H9 (cell line): Measurements from ENCODE around the gene WFIKKN2. TPM values are rescaled to one million over a fixed set of nuclear protein-coding genes. Genes with fewer than 3 reads are reported as not detected.

Experiments
- DNase-seq: peaks from one replicate; pipeline ENCODE4 v3.0.0-alpha.2; 2017
- H2AFZ ChIP-seq: one replicate; pipeline ENCODE4 v1.6.1; 2013; ENCODE audit warnings: mild to moderate bottlenecking, low read length, control low read depth, moderate library complexity
- H2AK5ac ChIP-seq: 2 replicates; pipeline ENCODE4 v1.6.1; 2013; ENCODE audit warnings: low read length, control low read depth, mixed read lengths; ENCODE audit not compliant: insufficient read length
- H2BK120ac ChIP-seq: one replicate; pipeline ENCODE4 v1.6.1; 2013; ENCODE audit warnings: low read depth, mild to moderate bottlenecking, low read length, control low read depth, inconsistent platforms; ENCODE audit not compliant: poor library complexity, severe bottlenecking
- H2BK12ac ChIP-seq: 2 replicates; pipeline ENCODE4 v1.6.1; 2013; ENCODE audit warnings: low read length, control low read depth, mixed read lengths, low read depth; ENCODE audit not compliant: insufficient read length
- H2BK15ac ChIP-seq: 2 replicates; pipeline ENCODE4 v1.6.1; 2013; ENCODE audit warnings: low read depth, low read length, control low read depth
- H2BK20ac ChIP-seq: one replicate; pipeline ENCODE4 v1.6.1; 2013; ENCODE audit warnings: low read depth, mild to moderate bottlenecking, low read length, control low read depth, inconsistent platforms; ENCODE audit not compliant: poor library complexity, severe bottlenecking
- H2BK5ac ChIP-seq: 2 replicates; pipeline ENCODE4 v1.6.1; 2013; ENCODE audit warnings: low read length, control low read depth, mixed read lengths; ENCODE audit not compliant: insufficient read length
- H3K14ac ChIP-seq: 2 replicates; pipeline ENCODE4 v1.6.1; 2013; ENCODE audit warnings: low read length, control low read depth; ENCODE audit not compliant: insufficient read depth
- H3K18ac ChIP-seq: 2 replicates; pipeline ENCODE4 v1.6.1; 2013; ENCODE audit warnings: low read depth, mild to moderate bottlenecking, mixed read lengths, low read length, control low read depth; ENCODE audit not compliant: insufficient read length
- H3K23ac ChIP-seq: 2 replicates; pipeline ENCODE4 v1.6.1; 2013; ENCODE audit warnings: low read length, control low read depth, mixed read lengths, low read depth; ENCODE audit not compliant: insufficient read length
- H3K23me2 ChIP-seq: 2 replicates; pipeline ENCODE4 v1.6.1; 2013; ENCODE audit warnings: low read depth, mild to moderate bottlenecking, mixed read lengths, low read length, control low read depth; ENCODE audit not compliant: insufficient read length, poor library complexity, severe bottlenecking
- H3K27ac ChIP-seq: 2 replicates; pipeline ENCODE4 v1.5.1; 2013; ENCODE audit warnings: low read length, control low read depth, mixed read lengths, low read depth; ENCODE audit not compliant: insufficient read length
- H3K27me3 ChIP-seq: 2 replicates; pipeline ENCODE4 v1.6.1; 2013; ENCODE audit warnings: low read length, control low read depth, inconsistent platforms; ENCODE audit not compliant: insufficient read depth
- H3K4ac ChIP-seq: 2 replicates; pipeline ENCODE4 v1.6.1; 2013; ENCODE audit warnings: low read depth, mild to moderate bottlenecking, control low read depth, inconsistent platforms, low read length, moderate library complexity
- H3K4me1 ChIP-seq: 2 replicates; pipeline ENCODE4 v1.6.1; 2013; ENCODE audit warnings: low read length, control low read depth, inconsistent platforms; ENCODE audit not compliant: insufficient read depth
- H3K4me2 ChIP-seq: 2 replicates; pipeline ENCODE4 v1.6.1; 2013; ENCODE audit warnings: low read length, control low read depth, mixed read lengths; ENCODE audit not compliant: insufficient read length, insufficient read depth
- H3K56ac ChIP-seq: 2 replicates; pipeline ENCODE4 v1.6.1; 2013; ENCODE audit warnings: low read depth, mild to moderate bottlenecking, mixed read lengths, low read length, control low read depth; ENCODE audit not compliant: insufficient read length
- H3K79me1 ChIP-seq: 2 replicates; pipeline ENCODE4 v1.6.1; 2013; ENCODE audit warnings: low read depth, mild to moderate bottlenecking, moderate library complexity, low read length, control low read depth, inconsistent platforms; ENCODE audit not compliant: insufficient read depth, poor library complexity, severe bottlenecking
- H3K79me2 ChIP-seq: 2 replicates; pipeline ENCODE4 v1.6.1; 2013; ENCODE audit warnings: low read length, control low read depth, inconsistent platforms; ENCODE audit not compliant: insufficient read depth
- H3K9ac ChIP-seq: 2 replicates; pipeline ENCODE4 v1.6.1; 2013; ENCODE audit warnings: low read length, control low read depth, mixed read lengths; ENCODE audit not compliant: insufficient read length; ENCODE audit errors: extremely low read depth
- H3K9me3 ChIP-seq: one replicate; pipeline ENCODE4 v1.6.1; 2013; ENCODE audit warnings: low read depth, low read length, inconsistent platforms; ENCODE audit not compliant: control insufficient read depth
- H3T11ph ChIP-seq: one replicate; pipeline ENCODE4 v1.6.1; 2013; ENCODE audit warnings: mild to moderate bottlenecking, low read length, control low read depth, inconsistent platforms
- H4K20me1 ChIP-seq: one replicate; pipeline ENCODE4 v1.6.1; 2013; ENCODE audit not compliant: control insufficient read depth, insufficient read length, insufficient read depth
- H4K5ac ChIP-seq: 2 replicates; pipeline ENCODE4 v1.6.1; 2013; ENCODE audit warnings: low read depth, mild to moderate bottlenecking, mixed read lengths, low read length, control low read depth; ENCODE audit not compliant: insufficient read length
- H4K8ac ChIP-seq: replicated peaks from 2 replicates; pipeline ENCODE4 v1.6.1; 2013; ENCODE audit warnings: low read length, control low read depth, mixed read lengths, low read depth; ENCODE audit not compliant: insufficient read length
- H4K91ac ChIP-seq: 2 replicates; pipeline ENCODE4 v1.6.1; 2013; ENCODE audit warnings: low read depth, mild to moderate bottlenecking, moderate library complexity, mixed read lengths, low read length, control low read depth; ENCODE audit not compliant: insufficient read length
- H3K27ac Mint-ChIP-seq, 3 experiments: 2 replicates in 2 of 3; 3 replicates in 1 of 3; pipeline ENCODE4 v1.8.0; 2020 to 2021; ENCODE audit warnings: mixed read lengths in 3 of 3, mild to moderate bottlenecking in 1 of 3, moderate library complexity in 1 of 3
- H3K27me3 Mint-ChIP-seq: 2 replicates; pipeline ENCODE4 v1.8.0; 2021; ENCODE audit warnings: low read depth, mild to moderate bottlenecking, moderate library complexity, mixed read lengths
- H3K36me3 Mint-ChIP-seq, 3 experiments: 2 replicates in 2 of 3; 3 replicates in 1 of 3; pipeline ENCODE4 v1.8.0; 2020 to 2021; ENCODE audit warnings: low read depth in 3 of 3, mixed read lengths in 3 of 3; ENCODE audit not compliant: insufficient read depth in 1 of 3
- H3K4me1 Mint-ChIP-seq, 2 experiments: 2 replicates each; pipeline ENCODE4 v1.8.0; 2020; ENCODE audit warnings: mixed read lengths in 2 of 2
- H3K4me3 Mint-ChIP-seq, 2 experiments: 2 replicates in 1 of 2; 3 replicates in 1 of 2; pipeline ENCODE4 v1.8.0; 2020 to 2021; ENCODE audit warnings: mild to moderate bottlenecking in 2 of 2, mixed read lengths in 2 of 2, moderate library complexity in 1 of 2
- H3K9me3 Mint-ChIP-seq, 2 experiments: 2 replicates in 1 of 2; 3 replicates in 1 of 2; pipeline ENCODE4 v1.8.0; 2020; ENCODE audit warnings: mild to moderate bottlenecking in 2 of 2, mixed read lengths in 2 of 2, moderate library complexity in 1 of 2
- CTCF ChIP-seq: fragments of 200-600 bp; sonication (generic); conservative IDR thresholded peaks from 3 replicates; pipeline ENCODE4 v1.8.0; 2021; ENCODE audit warnings: antibody characterized with exemption, mild to moderate bottlenecking
- WGBS: extraction: QIAGEN DNeasy Blood & Tissue Kit; methylation state at CpG from one replicate; pipeline ENCODE4 v1.1.7; 2013; ENCODE audit warnings: missing lambda C conversion rate, low lambda C conversion rate, mixed read lengths; ENCODE audit not compliant: insufficient read length; ENCODE audit errors: extremely low coverage; 5-methylcytosine and 5-hydroxymethylcytosine counted together
- total RNA-seq: library from RNA; stranded (reverse); gene quantifications from 2 replicates; pipeline ENCODE4 v1.2.1, GENCODE V29; 2021

Gene WFIKKN2
- total RNA-seq, 1 experiment from 2014 or later = 1.1 TPM

GRCh38 chr17:50816771-50817751, 18.3 kb upstream of the WFIKKN2 start:
- Mint-ChIP-seq H3K9me3 (no peaks in the 10 kb centered on the region), H3K4me1 (peaks cover 8% of the 10 kb centered on the region in 2 experiments), H3K27ac (no peak overlapping the region), H3K4me3 (no peak overlapping the region), H3K27me3 (peaks cover 5% of the 10 kb centered on the region; the same call in 1 of the 2 replicates), H3K36me3 (no peaks in the 10 kb centered on the region)
- no peak overlapping the region for H3K4ac ChIP-seq
- no peak overlapping the region for H2BK20ac ChIP-seq
- no peak overlapping the region for H3T11ph ChIP-seq
- H2AK5ac ChIP-seq = no peak overlapping the region
- H3K9me3 ChIP-seq = no peaks in the 10 kb centered on the region
- H3K9ac ChIP-seq = no peak overlapping the region
- H3K4me2 ChIP-seq = peak overlapping the region; percentile 14
- H4K5ac ChIP-seq = no peak overlapping the region
- DNase-seq = peak; percentile 71
- H4K91ac ChIP-seq = no peak overlapping the region
- H3K23me2 ChIP-seq = no peaks in the 10 kb centered on the region
- no peak overlapping the region for H2AFZ ChIP-seq
- H3K79me2 ChIP-seq = no peaks in the 10 kb centered on the region
- no peaks in the 10 kb centered on the region for H3K79me1 ChIP-seq
- H2BK12ac ChIP-seq = no peak overlapping the region
- no peak overlapping the region for H2BK5ac ChIP-seq
- H3K27ac ChIP-seq = no peak overlapping the region
- no peak overlapping the region; the same call in 1 of the 2 replicates for H3K14ac ChIP-seq
- H4K8ac ChIP-seq = no peak overlapping the region
- H3K23ac ChIP-seq = no peak overlapping the region
- H2BK15ac ChIP-seq = no peak overlapping the region
- TF ChIP-seq CTCF = peak; percentile 83
- H3K27me3 ChIP-seq = no peaks in the 10 kb centered on the region
- H3K18ac ChIP-seq = no peak overlapping the region
- WGBS = no CpG with 5 or more reads among the region's 27 CpGs
- no peaks in the 10 kb centered on the region for H3K4me1 ChIP-seq
- no peak overlapping the region for H3K56ac ChIP-seq
- H4K20me1 ChIP-seq = no peaks in the 10 kb centered on the region
- no peak overlapping the region for H2BK120ac ChIP-seq
